ENCODE data around the gene CMTM6. TPM values are rescaled to one million over a fixed set of nuclear protein-coding genes. Genes with fewer than 3 reads are reported as not detected.
"Not testable (repeated sequence)": the region's sequence is repeated elsewhere in the genome, so short reads cannot be mapped to it uniquely, and the experiment has no call there.

CMTM6 gene
- total RNA-seq, 1 donor from 2014 or later: 44.0 TPM

DNA sequence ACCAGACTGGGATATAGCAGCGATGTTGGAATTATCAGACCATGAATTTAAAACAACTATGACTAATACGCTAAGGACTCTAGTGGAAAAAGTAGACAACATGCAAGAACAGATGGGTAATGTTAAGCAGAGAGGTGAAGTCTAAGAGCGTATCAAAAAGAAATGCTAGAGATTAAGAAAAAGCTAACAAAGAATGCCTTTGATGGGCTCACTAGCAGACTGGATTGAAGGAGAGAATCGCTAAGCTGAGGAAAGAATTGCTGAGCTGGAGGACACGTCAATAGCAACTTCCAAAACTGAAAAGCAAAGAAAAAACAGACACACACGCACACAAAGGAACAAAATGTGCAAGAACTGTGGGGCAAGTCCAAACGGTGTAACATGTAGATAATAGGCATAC is 20.0 kb upstream of the CMTM6 start:
- Mint-ChIP-seq H3K4me3 (no peak overlapping the region), H3K27ac (peak overlapping the region; percentile 70), H3K4me1 (peaks cover 2% of the 10 kb centered on the region), H3K9me3 (peaks cover 16% of the 10 kb centered on the region), H3K36me3 (peaks cover 39% of the 10 kb centered on the region), H3K27me3 (ENCODE audit: low read depth) (no peaks in the 10 kb centered on the region)
- TF ChIP-seq, protein P1, sequence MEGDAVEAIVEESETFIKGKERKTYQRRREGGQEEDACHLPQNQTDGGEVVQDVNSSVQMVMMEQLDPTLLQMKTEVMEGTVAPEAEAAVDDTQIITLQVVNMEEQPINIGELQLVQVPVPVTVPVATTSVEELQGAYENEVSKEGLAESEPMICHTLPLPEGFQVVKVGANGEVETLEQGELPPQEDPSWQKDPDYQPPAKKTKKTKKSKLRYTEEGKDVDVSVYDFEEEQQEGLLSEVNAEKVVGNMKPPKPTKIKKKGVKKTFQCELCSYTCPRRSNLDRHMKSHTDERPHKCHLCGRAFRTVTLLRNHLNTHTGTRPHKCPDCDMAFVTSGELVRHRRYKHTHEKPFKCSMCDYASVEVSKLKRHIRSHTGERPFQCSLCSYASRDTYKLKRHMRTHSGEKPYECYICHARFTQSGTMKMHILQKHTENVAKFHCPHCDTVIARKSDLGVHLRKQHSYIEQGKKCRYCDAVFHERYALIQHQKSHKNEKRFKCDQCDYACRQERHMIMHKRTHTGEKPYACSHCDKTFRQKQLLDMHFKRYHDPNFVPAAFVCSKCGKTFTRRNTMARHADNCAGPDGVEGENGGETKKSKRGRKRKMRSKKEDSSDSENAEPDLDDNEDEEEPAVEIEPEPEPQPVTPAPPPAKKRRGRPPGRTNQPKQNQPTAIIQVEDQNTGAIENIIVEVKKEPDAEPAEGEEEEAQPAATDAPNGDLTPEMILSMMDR (IDR thresholded peaks at IDR 0.05; ENCODE audit: unreplicated experiment): no peak
- no peak for DNase-seq (ENCODE audit: low spot score in 2 of 2, unreplicated experiment in 2 of 2)

DNA sequence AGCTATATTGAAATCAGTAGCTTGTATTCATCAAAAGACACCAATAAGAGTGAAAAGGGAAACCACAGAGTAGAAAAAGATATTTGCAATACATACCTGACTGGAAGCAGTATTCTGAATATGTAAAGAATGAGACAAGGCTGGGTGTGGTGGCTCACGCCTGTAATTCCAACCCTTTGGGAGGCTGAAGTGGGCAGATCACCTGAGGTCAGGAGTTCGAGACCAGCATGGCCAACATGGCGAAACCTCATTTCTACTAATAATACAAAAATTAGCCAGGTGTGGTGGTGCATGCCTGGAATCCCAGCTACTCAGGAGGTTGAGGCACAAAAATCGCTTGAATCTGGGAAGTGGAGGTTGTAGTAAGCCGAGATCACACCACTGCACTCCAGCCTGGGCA is 16.3 kb upstream of the CMTM6 start:
- Mint-ChIP-seq H3K9me3 (peaks cover 12% of the 10 kb centered on the region), H3K36me3 (peaks cover 19% of the 10 kb centered on the region)
- not testable (repeated sequence) for H3K27me3 Mint-ChIP-seq (ENCODE audit: low read depth); H3K27ac Mint-ChIP-seq; H3K4me3 Mint-ChIP-seq; H3K4me1 Mint-ChIP-seq; DNase-seq (ENCODE audit: low spot score in 2 of 2, unreplicated experiment in 2 of 2)

DNA sequence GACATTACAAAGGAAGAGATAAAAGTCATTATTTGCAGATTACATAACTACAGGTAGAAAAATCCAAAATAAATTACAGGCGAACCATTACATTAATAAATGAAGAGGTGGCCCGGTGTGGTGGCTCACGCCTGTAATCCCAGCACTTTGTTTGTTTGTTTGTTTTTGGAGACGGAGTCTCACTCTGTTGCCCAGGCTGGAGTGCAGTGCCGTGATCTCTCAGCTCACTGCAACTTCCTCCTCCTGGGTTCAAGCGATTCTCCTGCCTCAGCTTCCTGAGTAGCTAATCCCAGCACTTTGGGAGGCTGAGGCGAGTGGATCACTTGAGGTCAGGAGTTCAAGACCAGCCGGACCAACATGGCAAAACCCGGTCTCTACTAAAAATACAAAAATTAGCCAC is 14.1 kb upstream of the CMTM6 start:
- not testable (repeated sequence) for H3K4me1 Mint-ChIP-seq; DNase-seq (ENCODE audit: low spot score in 2 of 2, unreplicated experiment in 2 of 2); H3K9me3 Mint-ChIP-seq; H3K4me3 Mint-ChIP-seq; H3K36me3 Mint-ChIP-seq; H3K27ac Mint-ChIP-seq; H3K27me3 Mint-ChIP-seq (ENCODE audit: low read depth)

DNA sequence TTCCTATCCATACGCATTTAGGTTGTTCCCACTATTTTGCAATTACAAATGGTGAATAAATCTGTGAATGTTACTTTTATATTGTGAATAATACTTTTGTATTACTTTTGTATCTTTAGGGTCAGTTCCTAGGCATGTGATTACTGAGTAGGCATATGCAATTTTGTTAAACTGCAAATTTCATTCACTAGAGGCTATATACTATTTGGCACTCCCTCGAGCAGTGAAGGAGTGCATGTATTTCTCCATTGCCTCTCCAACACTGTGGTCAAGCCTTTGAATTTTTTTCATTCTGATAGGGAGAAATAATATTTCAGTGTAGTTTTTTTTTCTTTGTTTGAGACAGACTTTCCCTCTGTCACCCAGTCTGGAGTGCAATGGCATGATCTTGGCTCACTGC is 8.4 kb upstream of the CMTM6 start:
- Mint-ChIP-seq H3K27ac (no peak overlapping the region), H3K27me3 (ENCODE audit: low read depth) (no peaks in the 10 kb centered on the region), H3K36me3 (no peaks in the 10 kb centered on the region), H3K4me1 (no peaks in the 10 kb centered on the region), H3K9me3 (no peaks in the 10 kb centered on the region), H3K4me3 (no peak overlapping the region)
- no peak for DNase-seq (ENCODE audit: low spot score in 2 of 2, unreplicated experiment in 2 of 2)
- TF ChIP-seq, protein P1 (IDR thresholded peaks at IDR 0.05; ENCODE audit: unreplicated experiment): no peak

DNA sequence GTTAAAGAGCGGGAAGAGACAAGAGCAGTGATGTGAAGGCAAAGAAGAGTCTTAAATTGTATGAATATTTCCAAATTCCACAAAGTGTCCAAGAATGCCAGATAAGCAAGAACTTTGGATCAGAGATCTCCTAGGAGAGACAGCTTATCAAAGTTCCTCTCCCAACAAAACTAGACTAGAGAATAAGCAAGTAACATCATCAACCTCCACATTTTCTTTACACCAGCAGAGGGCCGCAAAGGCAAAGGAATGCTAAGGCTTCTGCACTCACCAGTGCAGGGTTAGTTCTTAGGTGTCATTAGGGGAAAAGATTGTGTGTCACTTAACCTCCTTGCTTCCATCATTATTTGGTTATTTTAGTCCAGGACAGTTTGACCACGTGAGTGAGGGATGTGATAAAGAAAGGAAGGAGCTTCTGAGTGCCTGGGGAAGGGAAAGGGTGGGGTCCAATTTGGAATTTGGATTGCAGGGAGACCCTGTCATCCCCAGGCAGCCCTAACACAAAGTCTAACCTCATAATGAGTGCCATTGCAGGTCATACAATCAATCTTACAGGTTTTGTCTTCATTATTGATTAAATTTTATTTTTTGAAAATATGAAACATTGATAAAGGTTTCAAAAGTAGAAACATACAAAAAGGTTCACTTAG is 7.5 kb upstream of the CMTM6 start:
- no peaks in the 10 kb centered on the region for H3K27me3 Mint-ChIP-seq (ENCODE audit: low read depth)
- H3K4me3 Mint-ChIP-seq: no peak overlapping the region
- TF ChIP-seq, protein P1 (IDR thresholded peaks at IDR 0.05; ENCODE audit: unreplicated experiment): peak; percentile 70
- no peaks in the 10 kb centered on the region for H3K9me3 Mint-ChIP-seq
- H3K27ac Mint-ChIP-seq: no peak overlapping the region
- H3K4me1 Mint-ChIP-seq: no peaks in the 10 kb centered on the region
- no peaks in the 10 kb centered on the region for H3K36me3 Mint-ChIP-seq
- peak in 1 of 2 experiments; percentile 65 for DNase-seq (ENCODE audit: low spot score in 2 of 2, unreplicated experiment in 2 of 2)

DNA sequence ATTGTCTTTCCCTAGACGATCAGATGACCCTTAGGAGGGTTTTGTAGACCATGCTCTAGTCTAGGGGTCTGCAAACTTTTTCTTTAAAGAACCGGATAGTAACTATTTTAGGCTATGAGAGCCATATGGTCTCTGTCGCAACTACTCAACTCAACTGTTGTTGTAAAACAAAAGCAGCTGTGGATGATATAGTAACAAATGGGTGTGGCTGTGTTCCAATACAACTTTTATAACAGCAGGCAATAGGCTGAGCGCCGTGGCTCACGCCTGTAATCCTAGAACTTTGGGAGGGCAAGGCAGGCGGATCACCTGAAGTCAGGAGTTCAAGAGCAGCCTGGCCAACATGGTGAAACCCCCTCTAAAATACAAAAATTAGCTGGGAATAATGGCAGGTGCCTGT is 6.1 kb upstream of the CMTM6 start:
- TF ChIP-seq, protein P1 (IDR thresholded peaks at IDR 0.05; ENCODE audit: unreplicated experiment): no peak
- Mint-ChIP-seq H3K27me3 (ENCODE audit: low read depth) (no peaks in the 10 kb centered on the region), H3K9me3 (no peaks in the 10 kb centered on the region), H3K4me1 (no peaks in the 10 kb centered on the region), H3K27ac (no peak overlapping the region), H3K36me3 (no peaks in the 10 kb centered on the region), H3K4me3 (no peak overlapping the region)
- no peak for DNase-seq (ENCODE audit: low spot score in 2 of 2, unreplicated experiment in 2 of 2)

DNA sequence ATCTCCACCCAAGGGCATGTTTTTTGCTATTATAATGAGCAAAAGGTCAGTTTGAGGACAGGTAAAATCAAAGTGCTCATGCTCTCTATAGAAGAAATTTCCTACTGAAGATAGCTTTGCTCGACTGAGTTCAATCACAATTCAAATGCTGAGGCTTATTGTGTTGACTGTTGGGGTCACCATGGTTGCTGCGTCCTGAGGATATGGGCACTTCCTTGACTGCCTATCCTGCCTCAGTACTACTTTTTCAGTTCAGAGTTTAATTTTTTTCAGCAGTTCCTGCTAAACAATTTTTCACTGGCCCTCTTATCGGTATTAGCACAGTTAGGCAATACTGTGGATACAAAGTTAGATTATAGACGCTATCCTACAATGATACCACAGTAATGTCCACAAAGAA is 3.8 kb upstream of the CMTM6 start:
- Mint-ChIP-seq H3K4me3 (no peak overlapping the region), H3K36me3 (no peaks in the 10 kb centered on the region), H3K27me3 (ENCODE audit: low read depth) (no peaks in the 10 kb centered on the region), H3K9me3 (no peaks in the 10 kb centered on the region), H3K4me1 (peaks cover 9% of the 10 kb centered on the region), H3K27ac (no peak overlapping the region)
- DNase-seq (ENCODE audit: low spot score in 2 of 2, unreplicated experiment in 2 of 2): no peak
- TF ChIP-seq, protein P1 (IDR thresholded peaks at IDR 0.05; ENCODE audit: unreplicated experiment): no peak

Data from mesothelial cell of epicardium (in vitro differentiated cells).